HL-60 (cell line): Measurements from ENCODE around the gene SMURF1.

Experiments used
- GABPA ChIP-seq: IDR thresholded peaks from 2 replicates; pipeline ENCODE4 v1.6.1; 2012; ENCODE audit warnings: low read depth
- POLR2AphosphoS5 ChIP-seq: IDR thresholded peaks from 2 replicates; pipeline ENCODE4 v1.6.1; 2012; ENCODE audit warnings: low read depth
- TF ChIP-seq, protein P1 (sequence below): IDR thresholded peaks from one replicate; pipeline ENCODE4 v1.5.1; 2011; ENCODE audit warnings: low read length, control low read depth, inconsistent platforms; ENCODE audit not compliant: insufficient read depth

DNA sequence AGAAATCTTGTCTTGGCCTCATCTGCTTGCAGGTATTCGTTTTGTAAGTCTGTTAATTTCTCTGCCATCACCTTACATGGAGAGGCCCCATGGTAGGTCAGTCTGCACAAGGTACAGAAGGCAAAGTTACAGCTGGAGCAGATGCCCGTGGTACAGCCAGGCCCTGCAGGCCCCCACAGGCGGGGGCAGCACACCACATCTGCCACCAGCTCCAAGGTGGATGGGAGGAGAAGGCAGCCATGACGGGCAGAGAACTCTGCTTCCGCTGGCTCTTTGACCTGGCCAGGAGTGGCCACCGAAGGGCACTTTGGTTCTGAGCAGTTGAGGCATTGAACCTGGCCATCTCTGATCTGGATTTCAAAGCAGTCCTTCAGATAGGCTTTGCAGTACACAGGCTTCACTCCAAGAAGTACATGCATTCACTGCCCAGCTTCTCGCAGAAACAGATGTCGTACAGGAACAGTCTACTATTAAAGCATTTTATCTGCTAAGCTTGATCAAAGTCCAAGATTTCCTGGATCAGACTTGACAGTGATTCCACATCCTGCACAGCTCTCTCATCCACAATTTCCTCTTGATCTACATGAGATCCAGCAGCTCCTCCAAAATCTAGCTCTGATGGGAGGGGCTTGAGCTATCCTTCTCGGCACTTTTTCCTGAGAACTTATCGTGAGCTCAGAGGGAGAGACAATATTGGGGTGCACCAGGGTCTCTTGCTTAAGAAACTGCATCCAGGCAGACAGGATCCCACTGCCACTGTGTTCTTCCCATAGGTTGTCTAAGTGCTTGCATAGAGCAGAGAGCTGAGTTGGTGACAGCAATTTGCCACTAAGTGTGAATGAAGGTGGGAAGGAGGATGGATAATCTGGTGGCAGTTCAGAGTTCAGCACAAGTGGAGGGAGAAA is 144.8 kb downstream of the SMURF1 start:
- TF ChIP-seq POLR2AphosphoS5 (no peak), GABPA (no peak)
- TF ChIP-seq, protein P1, sequence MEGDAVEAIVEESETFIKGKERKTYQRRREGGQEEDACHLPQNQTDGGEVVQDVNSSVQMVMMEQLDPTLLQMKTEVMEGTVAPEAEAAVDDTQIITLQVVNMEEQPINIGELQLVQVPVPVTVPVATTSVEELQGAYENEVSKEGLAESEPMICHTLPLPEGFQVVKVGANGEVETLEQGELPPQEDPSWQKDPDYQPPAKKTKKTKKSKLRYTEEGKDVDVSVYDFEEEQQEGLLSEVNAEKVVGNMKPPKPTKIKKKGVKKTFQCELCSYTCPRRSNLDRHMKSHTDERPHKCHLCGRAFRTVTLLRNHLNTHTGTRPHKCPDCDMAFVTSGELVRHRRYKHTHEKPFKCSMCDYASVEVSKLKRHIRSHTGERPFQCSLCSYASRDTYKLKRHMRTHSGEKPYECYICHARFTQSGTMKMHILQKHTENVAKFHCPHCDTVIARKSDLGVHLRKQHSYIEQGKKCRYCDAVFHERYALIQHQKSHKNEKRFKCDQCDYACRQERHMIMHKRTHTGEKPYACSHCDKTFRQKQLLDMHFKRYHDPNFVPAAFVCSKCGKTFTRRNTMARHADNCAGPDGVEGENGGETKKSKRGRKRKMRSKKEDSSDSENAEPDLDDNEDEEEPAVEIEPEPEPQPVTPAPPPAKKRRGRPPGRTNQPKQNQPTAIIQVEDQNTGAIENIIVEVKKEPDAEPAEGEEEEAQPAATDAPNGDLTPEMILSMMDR = no peak
